GM06990 (cell line): Measurements from ENCODE around the gene PRKD1.

Experiments used
- DNase-seq: peaks from one replicate; pipeline ENCODE4 v3.0.0-alpha.2; 2011; ENCODE audit not compliant: insufficient read length; ENCODE audit errors: extremely low read depth
- H3K27me3 ChIP-seq: replicated peaks from 2 replicates; pipeline ENCODE4 v1.6.0; 2011; ENCODE audit warnings: low read length; ENCODE audit not compliant: control insufficient read depth, insufficient read depth
- H3K36me3 ChIP-seq: 2 replicates; pipeline ENCODE4 v1.5.1; 2011; ENCODE audit warnings: low read length; ENCODE audit not compliant: control insufficient read depth, insufficient read depth
- H3K4me3 ChIP-seq: replicated peaks from 2 replicates; pipeline ENCODE4 v1.5.1; 2011; ENCODE audit warnings: low read depth, mild to moderate bottlenecking, control low read depth, low read length
- TF ChIP-seq, protein P1 (sequence below): IDR thresholded peaks from 2 replicates; pipeline ENCODE4 v1.5.1; 2011; ENCODE audit warnings: low read length, control low read depth, mild to moderate bottlenecking, inconsistent platforms; ENCODE audit not compliant: insufficient read depth, poor library complexity, severe bottlenecking

Gene PRKD1

DNA sequence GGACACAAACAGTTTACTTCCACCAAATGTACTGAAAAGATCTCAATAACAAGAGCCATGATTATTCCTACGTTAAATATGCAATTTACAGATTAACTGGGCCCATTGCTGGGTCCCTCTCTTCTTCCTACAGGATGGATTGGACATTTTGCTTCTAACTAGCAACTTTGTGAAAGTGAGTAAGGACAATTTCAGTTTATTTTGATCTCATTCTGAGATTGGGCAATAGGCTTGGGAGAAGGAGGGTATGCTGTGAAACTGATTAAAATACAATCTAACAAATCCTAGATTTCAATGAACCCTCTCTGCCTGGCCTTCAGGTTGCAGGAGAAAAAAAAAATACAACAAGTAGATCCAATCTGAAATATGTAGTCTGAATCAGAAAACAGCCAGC, 121.5 kb downstream of the PRKD1 start:
- H3K27me3 ChIP-seq: no peaks in the 10 kb centered on the region
- DNase-seq: no peak
- no peaks in the 10 kb centered on the region for H3K36me3 ChIP-seq
- H3K4me3 ChIP-seq: no peak overlapping the region
- TF ChIP-seq, protein P1, sequence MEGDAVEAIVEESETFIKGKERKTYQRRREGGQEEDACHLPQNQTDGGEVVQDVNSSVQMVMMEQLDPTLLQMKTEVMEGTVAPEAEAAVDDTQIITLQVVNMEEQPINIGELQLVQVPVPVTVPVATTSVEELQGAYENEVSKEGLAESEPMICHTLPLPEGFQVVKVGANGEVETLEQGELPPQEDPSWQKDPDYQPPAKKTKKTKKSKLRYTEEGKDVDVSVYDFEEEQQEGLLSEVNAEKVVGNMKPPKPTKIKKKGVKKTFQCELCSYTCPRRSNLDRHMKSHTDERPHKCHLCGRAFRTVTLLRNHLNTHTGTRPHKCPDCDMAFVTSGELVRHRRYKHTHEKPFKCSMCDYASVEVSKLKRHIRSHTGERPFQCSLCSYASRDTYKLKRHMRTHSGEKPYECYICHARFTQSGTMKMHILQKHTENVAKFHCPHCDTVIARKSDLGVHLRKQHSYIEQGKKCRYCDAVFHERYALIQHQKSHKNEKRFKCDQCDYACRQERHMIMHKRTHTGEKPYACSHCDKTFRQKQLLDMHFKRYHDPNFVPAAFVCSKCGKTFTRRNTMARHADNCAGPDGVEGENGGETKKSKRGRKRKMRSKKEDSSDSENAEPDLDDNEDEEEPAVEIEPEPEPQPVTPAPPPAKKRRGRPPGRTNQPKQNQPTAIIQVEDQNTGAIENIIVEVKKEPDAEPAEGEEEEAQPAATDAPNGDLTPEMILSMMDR: no peak

DNA sequence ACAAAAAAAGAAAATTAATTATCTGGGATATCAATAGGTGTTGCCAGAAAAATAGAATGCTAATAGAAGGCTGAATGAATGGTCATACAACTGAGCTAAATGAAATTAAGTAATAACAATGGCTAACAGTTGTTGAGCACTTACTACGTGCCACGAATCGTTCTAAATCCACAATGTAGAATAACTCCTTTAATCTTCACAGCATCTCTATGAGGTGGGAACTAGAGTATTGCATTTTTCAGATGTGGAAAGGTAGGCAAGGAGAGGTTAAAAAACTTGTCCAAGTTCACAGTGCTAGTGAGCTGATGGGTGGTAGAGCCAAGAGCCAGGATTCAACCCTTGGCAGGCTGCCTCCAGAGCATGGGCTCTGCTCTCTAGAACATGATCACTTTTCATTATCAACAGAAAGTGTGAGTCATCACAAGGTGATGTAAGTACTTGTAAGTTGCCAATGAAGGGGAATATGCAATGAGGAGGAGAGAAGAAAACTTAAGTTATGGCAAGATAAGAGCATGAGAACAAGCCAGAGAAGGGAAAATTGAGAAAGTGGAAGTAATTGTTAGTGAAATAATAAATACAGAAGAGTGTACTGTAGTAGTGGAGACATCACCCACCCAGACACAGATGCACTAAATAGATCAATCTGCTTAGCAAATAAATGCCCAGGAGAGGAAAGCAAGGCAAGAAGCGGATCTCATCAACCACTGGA, 122.1 kb downstream of the PRKD1 start:
- Histone ChIP-seq H3K36me3 (no peaks in the 10 kb centered on the region), H3K4me3 (no peak overlapping the region), H3K27me3 (no peaks in the 10 kb centered on the region)
- DNase-seq: no peak
- TF ChIP-seq, protein P1: no peak

DNA sequence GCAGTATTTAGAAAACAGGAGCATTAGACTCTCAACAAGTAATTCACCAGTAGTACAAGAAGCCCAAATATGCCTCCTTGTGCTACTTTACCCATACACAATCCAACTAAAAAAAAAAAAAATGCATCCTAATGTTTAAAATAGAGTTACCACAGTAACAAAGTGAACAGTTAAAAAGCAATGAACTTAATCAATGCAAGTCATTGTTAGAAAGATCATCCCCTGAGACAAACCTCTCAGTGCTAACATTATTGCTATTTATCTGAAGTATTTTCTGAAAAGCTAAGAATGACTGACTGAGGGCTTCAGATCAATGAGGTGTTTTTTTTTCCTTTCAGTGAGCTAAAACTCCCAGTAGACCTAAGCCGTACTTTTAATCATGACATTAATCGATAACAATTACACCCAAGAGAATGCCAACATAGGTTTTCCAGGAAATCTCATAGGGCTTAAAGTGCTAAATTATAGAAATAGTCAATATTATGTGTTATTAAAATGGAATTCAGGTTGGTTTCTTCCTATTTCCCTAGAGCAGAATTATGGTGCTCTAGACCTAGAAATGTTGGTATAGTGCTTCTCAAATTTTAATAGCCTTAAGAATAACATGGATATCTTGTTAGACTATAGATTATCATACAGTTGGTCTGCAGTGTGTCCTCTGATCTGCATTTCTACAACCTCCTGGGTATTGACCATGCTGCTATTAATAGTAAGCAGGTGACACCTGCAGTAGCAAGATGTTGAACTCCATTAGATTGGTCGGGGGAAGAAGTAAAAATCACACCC, 123.0 kb downstream of the PRKD1 start:
- no peak for DNase-seq
- no peaks in the 10 kb centered on the region for H3K36me3 ChIP-seq
- no peak overlapping the region for H3K4me3 ChIP-seq
- no peaks in the 10 kb centered on the region for H3K27me3 ChIP-seq
- TF ChIP-seq, protein P1: no peak

DNA sequence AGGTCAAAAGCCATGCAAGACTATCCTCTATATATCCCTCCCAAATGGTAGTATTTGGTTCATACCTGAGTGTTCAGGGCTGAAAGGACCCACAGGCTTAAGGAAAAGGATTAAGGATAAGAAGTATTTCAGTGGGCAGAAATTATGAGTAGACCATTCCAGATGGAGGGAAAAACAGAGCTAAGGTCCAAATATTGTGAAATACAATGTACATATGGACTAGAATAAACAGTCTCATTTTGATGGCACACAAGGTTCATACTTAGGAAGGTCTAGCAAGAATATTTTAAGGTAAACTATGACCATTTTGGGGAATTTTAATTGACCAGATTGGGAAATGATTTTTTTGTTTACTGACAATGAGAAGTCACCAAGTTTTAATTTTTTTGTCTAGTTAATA, 124.6 kb downstream of the PRKD1 start:
- H3K27me3 ChIP-seq: no peaks in the 10 kb centered on the region
- no peak overlapping the region for H3K4me3 ChIP-seq
- H3K36me3 ChIP-seq: no peaks in the 10 kb centered on the region
- no peak for DNase-seq
- TF ChIP-seq, protein P1: no peak

DNA sequence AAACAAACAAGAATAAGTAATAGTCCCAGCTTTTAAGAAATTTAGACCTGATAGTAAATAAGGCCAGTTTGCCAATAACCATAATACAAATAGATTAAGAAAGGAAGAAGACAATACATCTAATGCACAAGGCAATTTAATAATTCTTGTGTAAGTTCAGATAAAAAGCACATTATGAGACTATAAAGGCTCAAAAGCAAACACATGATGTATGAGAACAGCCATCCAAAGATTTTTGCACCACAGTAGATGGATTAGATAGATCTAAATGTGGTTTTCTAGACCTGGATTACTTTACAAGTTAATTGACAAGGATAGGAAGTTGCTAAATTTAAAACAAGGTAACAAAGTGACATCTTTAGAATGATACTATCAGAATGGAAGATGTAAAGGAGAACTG, 125.4 kb downstream of the PRKD1 start:
- TF ChIP-seq, protein P1: no peak
- Histone ChIP-seq H3K36me3 (no peaks in the 10 kb centered on the region), H3K27me3 (no peaks in the 10 kb centered on the region), H3K4me3 (no peak overlapping the region)
- no peak for DNase-seq
